Measurements from ENCODE around the gene SERPINA12.

GRCh38 chr14:94524093-94524492 lies 14.8 kb upstream of the SERPINA12 start:
- TF ChIP-seq, protein P1, sequence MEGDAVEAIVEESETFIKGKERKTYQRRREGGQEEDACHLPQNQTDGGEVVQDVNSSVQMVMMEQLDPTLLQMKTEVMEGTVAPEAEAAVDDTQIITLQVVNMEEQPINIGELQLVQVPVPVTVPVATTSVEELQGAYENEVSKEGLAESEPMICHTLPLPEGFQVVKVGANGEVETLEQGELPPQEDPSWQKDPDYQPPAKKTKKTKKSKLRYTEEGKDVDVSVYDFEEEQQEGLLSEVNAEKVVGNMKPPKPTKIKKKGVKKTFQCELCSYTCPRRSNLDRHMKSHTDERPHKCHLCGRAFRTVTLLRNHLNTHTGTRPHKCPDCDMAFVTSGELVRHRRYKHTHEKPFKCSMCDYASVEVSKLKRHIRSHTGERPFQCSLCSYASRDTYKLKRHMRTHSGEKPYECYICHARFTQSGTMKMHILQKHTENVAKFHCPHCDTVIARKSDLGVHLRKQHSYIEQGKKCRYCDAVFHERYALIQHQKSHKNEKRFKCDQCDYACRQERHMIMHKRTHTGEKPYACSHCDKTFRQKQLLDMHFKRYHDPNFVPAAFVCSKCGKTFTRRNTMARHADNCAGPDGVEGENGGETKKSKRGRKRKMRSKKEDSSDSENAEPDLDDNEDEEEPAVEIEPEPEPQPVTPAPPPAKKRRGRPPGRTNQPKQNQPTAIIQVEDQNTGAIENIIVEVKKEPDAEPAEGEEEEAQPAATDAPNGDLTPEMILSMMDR (IDR thresholded peaks at IDR 0.05): no peak
- no peak for TF ChIP-seq POLR2AphosphoS5 (IDR thresholded peaks at IDR 0.05)
